K562 (cell line): ENCODE results near the gene HYOU1. TPM values are rescaled to one million over a fixed set of nuclear protein-coding genes. Genes with fewer than 3 reads are reported as not detected.

Experiments
- ASH1L ChIP-seq: fragments of 450-650 bp; IDR thresholded peaks from 2 replicates; pipeline ENCODE4 v1.6.1; 2018; ENCODE audit warnings: borderline replicate concordance, mild to moderate bottlenecking, low read depth; ENCODE audit not compliant: partially characterized antibody
- DMBX1 ChIP-seq: fragments of 250-450 bp; sonication (Bioruptor Pico); IDR thresholded peaks from 2 replicates; pipeline ENCODE4 v1.8.0; 2022; ENCODE audit warnings: inconsistent platforms, mild to moderate bottlenecking, moderate library complexity, borderline replicate concordance
- FOS ChIP-seq: IDR thresholded peaks from 3 replicates; pipeline ENCODE4 v1.6.1; 2011; ENCODE audit not compliant: insufficient read length; ENCODE audit errors: extremely low read depth
- FUS ChIP-seq: fragments of 200-400 bp; formaldehyde crosslinking; optimal IDR thresholded peaks from 2 replicates; pipeline ENCODE3; 2017; ENCODE audit warnings: low read depth, low read length
- GTF2A2 ChIP-seq: IDR thresholded peaks from 2 replicates; pipeline ENCODE4 v1.6.1; 2016; ENCODE audit warnings: mild to moderate bottlenecking, missing genetic modification characterization, missing compliant biosample characterization
- HMBOX1 ChIP-seq: sonication (generic); IDR thresholded peaks from 2 replicates; pipeline ENCODE4 v1.6.1; 2016
- ILF3 ChIP-seq: fragments of 450-650 bp; IDR thresholded peaks from 2 replicates; pipeline ENCODE4 v1.6.1; 2018; ENCODE audit warnings: antibody characterized with exemption, mild to moderate bottlenecking, moderate library complexity, borderline replicate concordance
- KLF10 ChIP-seq: fragments of 250-450 bp; sonication (Bioruptor Pico); IDR thresholded peaks from 2 replicates; pipeline ENCODE4 v1.6.1; 2021; ENCODE audit warnings: matching md5 sums
- MCM3 ChIP-seq: fragments of 450-650 bp; IDR thresholded peaks from 2 replicates; pipeline ENCODE4 v1.6.1; 2016
- MTA3 ChIP-seq: fragments of 450-650 bp; formaldehyde crosslinking; IDR thresholded peaks from 2 replicates; pipeline ENCODE4 v1.6.1; 2017; ENCODE audit warnings: mild to moderate bottlenecking, borderline replicate concordance
- NELFE ChIP-seq: IDR thresholded peaks from 2 replicates; pipeline ENCODE4 v1.6.1; 2011; ENCODE audit warnings: mild to moderate bottlenecking; ENCODE audit not compliant: insufficient read depth, insufficient read length
- NFATC3 ChIP-seq: fragments of 450-650 bp; IDR thresholded peaks from 2 replicates; pipeline ENCODE4 v1.6.1; 2017; ENCODE audit warnings: mild to moderate bottlenecking
- NONO ChIP-seq, 2 experiments: fragments of 200-400 bp in 1 of 2; fragments of 450-650 bp in 1 of 2; formaldehyde crosslinking in 1 of 2; IDR thresholded peaks; 2 replicates each; pipeline ENCODE4 v1.6.1; 2017; ENCODE audit warnings: low read depth in 2 of 2, mild to moderate bottlenecking in 2 of 2, moderate library complexity in 2 of 2, low read length in 1 of 2
- RB1 ChIP-seq: fragments of 450-650 bp; IDR thresholded peaks from 2 replicates; pipeline ENCODE4 v1.6.1; 2017; ENCODE audit warnings: low read depth, mild to moderate bottlenecking
- SIN3A ChIP-seq, 2 experiments: fragments of 150-350 bp in 1 of 2; IDR thresholded peaks; 2 replicates each; pipeline ENCODE4 v1.6.1; 2011 to 2016; ENCODE audit warnings: borderline replicate concordance in 2 of 2, low read depth in 2 of 2, low read length in 2 of 2, mild to moderate bottlenecking in 2 of 2, moderate library complexity in 2 of 2; ENCODE audit not compliant: control insufficient read depth in 1 of 2
- SMARCA5 ChIP-seq: fragments of 450-650 bp; IDR thresholded peaks from 2 replicates; pipeline ENCODE4 v1.6.1; 2016
- SRSF9 ChIP-seq: fragments of 200-400 bp; formaldehyde crosslinking; IDR thresholded peaks from 2 replicates; pipeline ENCODE4 v1.6.1; 2017; ENCODE audit warnings: low read depth, low read length, borderline replicate concordance
- ZEB2 ChIP-seq: fragments of 450-650 bp; IDR thresholded peaks from 2 replicates; pipeline ENCODE4 v1.6.1; 2016
- ZFX ChIP-seq: sonication (generic); formaldehyde crosslinking; IDR thresholded peaks from 2 replicates; pipeline ENCODE4 v1.8.0; 2022; ENCODE audit warnings: mild to moderate bottlenecking, missing genetic modification reagents, moderate library complexity
- ZKSCAN8 ChIP-seq: fragments of 200-800 bp; sonication (Bioruptor generic); IDR thresholded peaks from 2 replicates; pipeline ENCODE4 v1.6.1; 2016; ENCODE audit warnings: missing genetic modification characterization, missing compliant biosample characterization
- ZNF197 ChIP-seq: fragments of 200-800 bp; sonication (Bioruptor generic); IDR thresholded peaks from 2 replicates; pipeline ENCODE4 v1.6.1; 2016; ENCODE audit warnings: low read depth, missing genetic modification characterization, missing compliant biosample characterization
- ZNF232 ChIP-seq: sonication (generic); formaldehyde crosslinking; IDR thresholded peaks from 2 replicates; pipeline ENCODE4 v1.8.0; 2022; ENCODE audit warnings: mild to moderate bottlenecking, missing genetic modification reagents
- ZNF324 ChIP-seq: fragments of 250-450 bp; sonication (Bioruptor Pico); IDR thresholded peaks from 2 replicates; pipeline ENCODE4 v1.4.0; 2020; ENCODE audit warnings: mild to moderate bottlenecking
- polyA plus RNA-seq, 8 experiments: library from polyadenylated mRNA; depleted of rRNA in 4 of 8; stranded (reverse) in 5 of 8; unstranded in 3 of 8; fragments of >200 nt; fragmentation: Nextera tagmentation in 2 of 8; fragmentation: Illumina TruSeq in 1 of 8; extraction: Ambion mirVana in 2 of 8; extraction: Trizol in 1 of 8; gene quantifications; 2 replicates each; pipeline versions ENCODE4 v1.2.1 to v1.2.3, GENCODE V29; 2011 to 2014; ENCODE audit warnings: inconsistent platforms in 1 of 8, missing spikeins in 1 of 8
- total RNA-seq, 7 experiments: library from RNA; depleted of rRNA in 6 of 7; stranded (reverse); fragments of >200 nt in 6 of 7; fragmentation: Illumina TruSeq in 2 of 7; extraction: Trizol in 2 of 7; gene quantifications; 2 replicates each; pipeline versions ENCODE4 v1.2.1 to v1.2.3, GENCODE V29; 2011 to 2021; ENCODE audit warnings: low replicate concordance in 1 of 7
- TF ChIP-seq, protein P1 (sequence below), 2 experiments: fragments of 450-650 bp; conservative IDR thresholded peaks; 2 replicates each; pipeline ENCODE4 v1.6.1; 2017; ENCODE audit warnings: mild to moderate bottlenecking in 2 of 2, moderate library complexity in 2 of 2
- TF ChIP-seq, protein P2 (sequence below): fragments of 250-450 bp; sonication (Bioruptor Pico); IDR thresholded peaks from 2 replicates; pipeline ENCODE4 v1.8.0; 2021; ENCODE audit warnings: mild to moderate bottlenecking, moderate library complexity

HYOU1 gene
- total and polyA plus RNA-seq, 9 of the 15 experiments (the other 6 are each of a cell fraction or from before 2014, with no cell fraction given), result 19.5 to 197 (median 128) TPM

- no peak for TF ChIP-seq HMBOX1
- no peak for TF ChIP-seq ASH1L
- no peak for TF ChIP-seq ZFX (CRISPR knock-in tag)
- TF ChIP-seq NFATC3, result no peak
- TF ChIP-seq ZNF197 (CRISPR knock-in tag), result no peak
- 0 out of 2 replicates have a peak, but pooled peaks have one; percentile 28 for TF ChIP-seq ZNF324
- TF ChIP-seq SRSF9, result no peak
- TF ChIP-seq NELFE, result no peak
- TF ChIP-seq KLF10 (CRISPR knock-in tag), result no peak
- TF ChIP-seq ILF3, result peak; percentile 65; the same call in 1 of the 2 replicates
- no peak for TF ChIP-seq DMBX1 (CRISPR knock-in tag)
- TF ChIP-seq NONO (IDR thresholded peaks at IDR 0.05; ENCODE audit: low read depth in 2 of 2, low read length in 1 of 2), result peak in 1 of 2 experiments; percentile 68; a peak in 1 of 4 replicates
- TF ChIP-seq FUS, result no peak
- no peak for TF ChIP-seq MTA3
- TF ChIP-seq RB1, result no peak
- peak in 1 of 2 experiments; percentile 74; a peak in 1 of 4 replicates for TF ChIP-seq SIN3A (IDR thresholded peaks at IDR 0.05; ENCODE audit: borderline replicate concordance in 2 of 2, control insufficient read depth in 1 of 2, low read depth in 2 of 2, low read length in 2 of 2)
- no peak for TF ChIP-seq ZKSCAN8 (CRISPR knock-in tag)
- 0 out of 2 replicates have a peak, but pooled peaks have one; percentile 25 for TF ChIP-seq GTF2A2 (tag)
- TF ChIP-seq FOS, result no peak
- TF ChIP-seq MCM3, result no peak
- TF ChIP-seq, protein P1, sequence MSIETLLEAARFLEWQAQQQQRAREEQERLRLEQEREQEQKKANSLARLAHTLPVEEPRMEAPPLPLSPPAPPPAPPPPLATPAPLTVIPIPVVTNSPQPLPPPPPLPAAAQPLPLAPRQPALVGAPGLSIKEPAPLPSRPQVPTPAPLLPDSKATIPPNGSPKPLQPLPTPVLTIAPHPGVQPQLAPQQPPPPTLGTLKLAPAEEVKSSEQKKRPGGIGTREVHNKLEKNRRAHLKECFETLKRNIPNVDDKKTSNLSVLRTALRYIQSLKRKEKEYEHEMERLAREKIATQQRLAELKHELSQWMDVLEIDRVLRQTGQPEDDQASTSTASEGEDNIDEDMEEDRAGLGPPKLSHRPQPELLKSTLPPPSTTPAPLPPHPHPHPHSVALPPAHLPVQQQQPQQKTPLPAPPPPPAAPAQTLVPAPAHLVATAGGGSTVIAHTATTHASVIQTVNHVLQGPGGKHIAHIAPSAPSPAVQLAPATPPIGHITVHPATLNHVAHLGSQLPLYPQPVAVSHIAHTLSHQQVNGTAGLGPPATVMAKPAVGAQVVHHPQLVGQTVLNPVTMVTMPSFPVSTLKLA (conservative IDR thresholded peaks at IDR 0.05), result no peak
- no peak for TF ChIP-seq ZNF232 (CRISPR knock-in tag)
- TF ChIP-seq, protein P2, sequence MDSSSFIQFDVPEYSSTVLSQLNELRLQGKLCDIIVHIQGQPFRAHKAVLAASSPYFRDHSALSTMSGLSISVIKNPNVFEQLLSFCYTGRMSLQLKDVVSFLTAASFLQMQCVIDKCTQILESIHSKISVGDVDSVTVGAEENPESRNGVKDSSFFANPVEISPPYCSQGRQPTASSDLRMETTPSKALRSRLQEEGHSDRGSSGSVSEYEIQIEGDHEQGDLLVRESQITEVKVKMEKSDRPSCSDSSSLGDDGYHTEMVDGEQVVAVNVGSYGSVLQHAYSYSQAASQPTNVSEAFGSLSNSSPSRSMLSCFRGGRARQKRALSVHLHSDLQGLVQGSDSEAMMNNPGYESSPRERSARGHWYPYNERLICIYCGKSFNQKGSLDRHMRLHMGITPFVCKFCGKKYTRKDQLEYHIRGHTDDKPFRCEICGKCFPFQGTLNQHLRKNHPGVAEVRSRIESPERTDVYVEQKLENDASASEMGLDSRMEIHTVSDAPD (CRISPR knock-in tag), result no peak
- TF ChIP-seq SMARCA5, result no peak
- TF ChIP-seq ZEB2, result 0 out of 2 replicates have a peak, but pooled peaks have one; percentile 23
Observed at GRCh38 chr11:119056421-119056999, 495 bp downstream of the HYOU1 start (continued).
